Measurements from ENCODE around the gene POC1B. TPM values are rescaled to one million over a fixed set of nuclear protein-coding genes. Genes with fewer than 3 reads are reported as not detected.

Gene POC1B
- polyA plus RNA-seq, 1 donor from 2014 or later = 10.0 TPM

GRCh38 chr12:89456565-89456964 is 69.3 kb downstream of the POC1B start:
- Histone ChIP-seq H3K4me2 (ENCODE audit: low read length) (no peak overlapping the region), H3K36me3 (ENCODE audit: insufficient read depth, low read length) (no peaks in the 10 kb centered on the region), H3K9ac (ENCODE audit: low read length) (no peak overlapping the region), H4K20me1 (ENCODE audit: insufficient read depth) (no peaks in the 10 kb centered on the region), H2AFZ (ENCODE audit: low read depth, low read length) (no peak overlapping the region), H3K9me2 (ENCODE audit: insufficient read depth, low read length) (no peaks in the 10 kb centered on the region), H3K9me3 (ENCODE audit: low read length) (no peaks in the 10 kb centered on the region), H3K79me2 (replicated peaks; ENCODE audit: insufficient read depth, low read length) (no peaks in the 10 kb centered on the region), H3K27me3 (ENCODE audit: insufficient read depth, low read depth, low read length) (no peaks in the 10 kb centered on the region), H3K4me3 (ENCODE audit: low read length) (no peak overlapping the region), H3K27ac (ENCODE audit: low read length) (no peak overlapping the region), H3F3A (ENCODE audit: insufficient read depth, low read length, poor library complexity, severe bottlenecking) (no peaks in the 10 kb centered on the region)
- TF ChIP-seq POLR2AphosphoS5 (IDR thresholded peaks at IDR 0.05) = no peak
- TF ChIP-seq EP300 (conservative IDR thresholded peaks at IDR 0.05; ENCODE audit: poor library complexity, severe bottlenecking) = no peak
- TF ChIP-seq TAF1 (IDR thresholded peaks at IDR 0.05; ENCODE audit: low read depth) = no peak
- no peak for TF ChIP-seq RAD21 (conservative IDR thresholded peaks at IDR 0.05)
- no peak for TF ChIP-seq CTCF (IDR thresholded peaks at IDR 0.05; ENCODE audit: poor library complexity, severe bottlenecking)
- no peak for TF ChIP-seq EZH2 (IDR thresholded peaks at IDR 0.05; ENCODE audit: borderline replicate concordance, insufficient read depth, low read length, poor library complexity, severe bottlenecking)
- TF ChIP-seq MXI1 (conservative IDR thresholded peaks at IDR 0.05; ENCODE audit: poor library complexity, severe bottlenecking) = no peak
- no peak for TF ChIP-seq SMC3 (conservative IDR thresholded peaks at IDR 0.05; ENCODE audit: poor library complexity)
- no peak for TF ChIP-seq REST (IDR thresholded peaks at IDR 0.05; ENCODE audit: borderline replicate concordance)

GRCh38 chr12:89454080-89454848 is 71.6 kb downstream of the POC1B start:
- Histone ChIP-seq H3K9me2 (ENCODE audit: insufficient read depth, low read length) (no peaks in the 10 kb centered on the region), H3F3A (ENCODE audit: insufficient read depth, low read length, poor library complexity, severe bottlenecking) (no peaks in the 10 kb centered on the region), H4K20me1 (ENCODE audit: insufficient read depth) (no peaks in the 10 kb centered on the region), H3K27me3 (ENCODE audit: insufficient read depth, low read depth, low read length) (no peaks in the 10 kb centered on the region), H3K4me3 (ENCODE audit: low read length) (no peak overlapping the region), H3K4me2 (ENCODE audit: low read length) (no peak overlapping the region), H3K36me3 (ENCODE audit: insufficient read depth, low read length) (no peaks in the 10 kb centered on the region), H3K79me2 (replicated peaks; ENCODE audit: insufficient read depth, low read length) (no peaks in the 10 kb centered on the region), H3K9me3 (ENCODE audit: low read length) (no peaks in the 10 kb centered on the region), H2AFZ (ENCODE audit: low read depth, low read length) (no peak overlapping the region), H3K27ac (ENCODE audit: low read length) (no peak overlapping the region), H3K9ac (ENCODE audit: low read length) (no peak overlapping the region)
- TF ChIP-seq MXI1 (conservative IDR thresholded peaks at IDR 0.05; ENCODE audit: poor library complexity, severe bottlenecking) = no peak
- TF ChIP-seq POLR2AphosphoS5 (IDR thresholded peaks at IDR 0.05) = no peak
- TF ChIP-seq CTCF (IDR thresholded peaks at IDR 0.05; ENCODE audit: poor library complexity, severe bottlenecking) = no peak
- no peak for TF ChIP-seq EP300 (conservative IDR thresholded peaks at IDR 0.05; ENCODE audit: poor library complexity, severe bottlenecking)
- TF ChIP-seq TAF1 (IDR thresholded peaks at IDR 0.05; ENCODE audit: low read depth) = no peak
- no peak for TF ChIP-seq SMC3 (conservative IDR thresholded peaks at IDR 0.05; ENCODE audit: poor library complexity)
- TF ChIP-seq EZH2 (IDR thresholded peaks at IDR 0.05; ENCODE audit: borderline replicate concordance, insufficient read depth, low read length, poor library complexity, severe bottlenecking) = no peak
- no peak for TF ChIP-seq REST (IDR thresholded peaks at IDR 0.05; ENCODE audit: borderline replicate concordance)
- TF ChIP-seq RAD21 (conservative IDR thresholded peaks at IDR 0.05) = no peak

All from neural cell (in vitro differentiated cells).